Activated CD8-positive, alpha-beta memory T cell treated with anti-CD3 and anti-CD28 coated beads, Interleukin-2, amount 50 U/mL, for 4 hours (primary cell): Measurements from ENCODE around the gene NBEAL2.

Experiments used
- DNase-seq: peaks from one replicate; pipeline ENCODE4 v3.0.0-alpha.2; 2020

NBEAL2 gene

GRCh38 chr3:47002171-47003055, 22.9 kb downstream of the NBEAL2 start:
- no peak for DNase-seq

GRCh38 chr3:47003056-47003410, 23.6 kb downstream of the NBEAL2 start:
- no peak for DNase-seq

GRCh38 chr3:47003461-47004368, 24.2 kb downstream of the NBEAL2 start:
- no peak for DNase-seq

- no peak for DNase-seq
Observed at GRCh38 chr3:47004369-47005211, 25.1 kb downstream of the NBEAL2 start.

GRCh38 chr3:47005212-47006144, 26.0 kb downstream of the NBEAL2 start:
- DNase-seq: no peak

- DNase-seq: no peak
Observed at GRCh38 chr3:47006145-47006651, 26.7 kb downstream of the NBEAL2 start.

- no peak for DNase-seq
Observed at GRCh38 chr3:47007001-47007400, 27.5 kb downstream of the NBEAL2 start.

- DNase-seq: no peak
Observed at GRCh38 chr3:47007482-47008233, 28.2 kb downstream of the NBEAL2 start.

GRCh38 chr3:47008234-47008796, 28.8 kb downstream of the NBEAL2 start:
- DNase-seq: no peak

GRCh38 chr3:47008851-47009224, 29.4 kb downstream of the NBEAL2 start:
- no peak for DNase-seq

- DNase-seq: peak; percentile 75
Observed at GRCh38 chr3:47009225-47010110, 30.0 kb downstream of the NBEAL2 start.

GRCh38 chr3:47010111-47010712, 30.7 kb downstream of the NBEAL2 start:
- peak; percentile 17 for DNase-seq

- DNase-seq: no peak
Observed at GRCh38 chr3:47010910-47011309, 31.4 kb downstream of the NBEAL2 start.

- DNase-seq: no peak
Observed at GRCh38 chr3:47011371-47011770, 31.9 kb downstream of the NBEAL2 start.

- DNase-seq: no peak
Observed at GRCh38 chr3:47012342-47013230, 33.1 kb downstream of the NBEAL2 start.

- DNase-seq: no peak
Observed at GRCh38 chr3:47013231-47013630, 33.8 kb downstream of the NBEAL2 start.

GRCh38 chr3:47014036-47014435, 34.6 kb downstream of the NBEAL2 start:
- DNase-seq: no peak

GRCh38 chr3:47015151-47015550, 35.7 kb downstream of the NBEAL2 start:
- no peak for DNase-seq
